NCI-H2171 (cell line): ENCODE data around the gene RAMACL.
"Not testable (repeated sequence)": the region's sequence is repeated elsewhere in the genome, so short reads cannot be mapped to it uniquely, and the experiment has no call there.

Experiments
- DNase-seq: peaks from one replicate; lab custom pipeline; 2025; lab: John Stamatoyannopoulos, UW

RAMACL gene

GRCh38 chr6:166595949-166596348, 9.5 kb upstream of the RAMACL start:
- no peak for DNase-seq

GRCh38 chr6:166595061-166595780, 8.7 kb upstream of the RAMACL start:
- no peak for DNase-seq

GRCh38 chr6:166592821-166593220, 6.3 kb upstream of the RAMACL start:
- no peak for DNase-seq

DNA sequence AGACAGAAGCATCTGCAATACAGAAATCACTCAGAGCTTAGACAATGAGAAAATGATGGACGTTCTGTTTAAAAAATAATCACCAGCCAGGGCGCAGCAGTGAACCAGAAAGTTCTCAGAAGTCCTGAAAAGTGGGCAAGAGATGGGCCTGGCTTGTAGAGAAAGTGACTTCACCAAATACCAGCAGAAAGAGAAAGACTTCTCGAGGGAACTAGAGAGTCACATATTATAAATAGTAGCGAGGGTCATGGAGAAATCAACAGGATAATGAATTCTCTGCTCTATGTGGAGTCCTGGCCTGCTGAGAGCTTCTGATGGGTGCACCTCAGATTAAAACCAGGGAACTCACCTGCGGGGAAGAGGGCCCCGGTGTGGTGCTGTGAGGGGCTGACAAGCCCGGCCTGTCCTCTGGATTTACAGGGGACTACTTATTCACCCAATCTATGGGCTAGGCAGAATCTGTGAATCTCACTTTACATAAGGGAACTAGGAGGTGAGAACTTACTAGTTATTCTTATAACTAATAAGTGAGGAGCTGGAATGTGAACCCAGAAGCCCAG, 5.6 kb upstream of the RAMACL start:
- no peak for DNase-seq

- DNase-seq: no peak
Observed at GRCh38 chr6:166591026-166591425, 4.5 kb upstream of the RAMACL start.

GRCh38 chr6:166589786-166590574, 3.5 kb upstream of the RAMACL start:
- no peak for DNase-seq

DNA sequence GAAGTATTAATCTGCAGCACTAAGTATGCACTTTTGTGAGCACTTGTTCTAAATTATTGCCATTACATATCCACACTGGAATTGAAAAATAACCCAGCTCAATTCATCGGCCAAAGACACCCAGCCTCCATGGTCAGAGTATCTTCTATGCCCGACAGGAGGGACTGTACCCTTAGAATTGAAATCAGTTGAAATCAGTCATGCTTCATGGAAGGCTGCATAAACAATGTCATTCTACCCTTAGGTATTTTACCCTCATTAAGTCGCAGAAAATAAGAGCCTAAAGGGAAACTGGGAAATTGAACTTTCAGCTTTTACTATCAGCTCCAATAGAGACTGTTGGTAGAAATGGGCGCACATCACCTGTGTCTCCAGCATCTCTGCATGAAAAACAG, 2.9 kb upstream of the RAMACL start:
- no peak for DNase-seq

DNA sequence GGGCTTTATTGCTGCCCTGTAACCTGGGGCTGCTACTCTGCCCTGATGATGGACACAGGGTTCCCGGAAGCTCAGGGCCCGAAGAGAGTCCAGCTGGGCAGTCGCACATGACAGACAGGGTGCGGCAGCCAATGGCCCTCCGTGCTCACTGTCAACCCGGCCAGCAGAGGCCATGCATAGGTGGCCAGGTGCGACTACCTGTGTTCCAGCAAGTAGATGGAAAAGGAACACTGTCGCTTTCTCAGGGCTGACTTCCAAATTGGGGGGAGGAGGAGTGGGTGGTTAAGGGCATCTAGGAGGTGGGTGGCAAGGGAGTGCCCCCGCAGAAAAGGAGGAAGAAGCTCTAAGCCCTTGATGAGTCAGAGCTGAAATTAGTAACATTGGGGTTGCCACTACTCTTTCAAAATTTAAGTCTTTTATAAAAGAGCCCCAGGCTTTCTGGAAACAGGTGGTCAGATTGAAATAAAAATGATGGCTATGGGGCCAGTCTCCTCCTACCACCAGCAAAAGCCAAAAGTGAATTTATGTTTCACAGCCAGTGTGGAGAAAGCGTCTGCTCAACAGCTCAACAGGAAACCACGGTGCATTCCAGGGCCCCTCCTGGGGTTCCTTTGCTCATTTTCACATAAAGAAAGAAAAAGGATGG, 2.3 kb upstream of the RAMACL start:
- no peak for DNase-seq

- DNase-seq: no peak
Observed at GRCh38 chr6:166587631-166588413, 1.3 kb upstream of the RAMACL start.

GRCh38 chr6:166584853-166585429, 1.5 kb downstream of the RAMACL start:
- DNase-seq: no peak

DNA sequence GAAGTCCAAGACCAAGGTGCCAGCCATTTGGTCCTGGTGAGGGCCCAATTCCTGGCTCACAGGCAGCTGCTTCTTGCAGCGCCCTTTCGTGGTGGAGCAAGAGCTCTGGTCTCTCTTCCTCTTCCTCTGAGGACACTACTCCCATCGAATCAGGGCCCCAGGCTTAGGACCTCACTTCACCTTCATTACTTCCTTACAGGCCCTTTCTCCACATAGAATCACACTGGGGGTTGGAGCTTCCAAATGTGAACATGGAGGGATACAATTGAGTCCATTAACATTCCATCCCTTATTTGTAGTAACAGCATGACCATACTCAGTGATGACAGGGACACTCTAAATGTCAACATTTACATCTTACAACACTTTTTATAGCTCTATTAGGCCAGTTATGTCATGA, 2.3 kb downstream of the RAMACL start:
- DNase-seq: no peak

- DNase-seq: no peak
Observed at GRCh38 chr6:166583230-166583965, 3.1 kb downstream of the RAMACL start.

DNA sequence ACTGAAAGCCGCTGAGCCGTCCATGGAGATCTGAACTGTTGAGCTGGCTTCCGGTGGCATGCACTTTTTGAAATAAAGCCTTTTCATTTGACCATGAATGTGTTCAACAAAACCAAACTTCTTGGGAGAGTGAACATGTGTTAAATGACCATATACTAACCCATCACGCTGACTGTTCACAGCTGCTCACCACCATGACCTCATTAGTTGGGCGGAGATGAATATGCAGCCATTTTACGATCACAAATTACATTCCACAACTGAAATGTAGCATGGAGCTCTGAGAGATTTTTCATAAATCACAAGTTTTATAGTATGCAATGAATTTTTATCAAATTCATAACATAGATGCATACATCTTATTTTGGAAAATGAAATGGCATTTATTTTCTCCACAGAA, 4.2 kb downstream of the RAMACL start:
- DNase-seq: no peak

GRCh38 chr6:166581801-166582200, 4.7 kb downstream of the RAMACL start:
- DNase-seq: not testable (repeated sequence)

DNA sequence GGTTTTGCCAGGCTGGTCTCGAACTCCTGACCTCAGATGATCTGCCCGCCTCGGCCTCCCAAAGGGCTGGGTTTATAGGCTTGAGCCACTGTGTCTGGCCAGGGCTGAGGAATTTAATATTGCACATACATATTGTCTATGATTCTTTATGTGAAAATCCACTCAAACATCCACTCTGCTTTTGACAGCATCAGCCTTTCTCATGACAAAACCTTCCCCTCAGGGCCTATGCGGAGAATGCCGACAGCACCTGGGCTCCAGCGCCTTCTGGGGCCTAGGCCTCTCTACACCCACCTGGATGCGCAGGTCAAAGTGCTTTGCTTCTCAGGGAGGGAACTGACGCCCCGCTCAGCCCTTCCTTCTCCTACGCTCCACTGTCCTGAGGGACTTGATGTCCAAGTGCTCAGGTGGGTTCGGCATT, 5.4 kb downstream of the RAMACL start:
- no peak for DNase-seq

- DNase-seq: no peak
Observed at GRCh38 chr6:166580076-166581050, 6.1 kb downstream of the RAMACL start.

DNA sequence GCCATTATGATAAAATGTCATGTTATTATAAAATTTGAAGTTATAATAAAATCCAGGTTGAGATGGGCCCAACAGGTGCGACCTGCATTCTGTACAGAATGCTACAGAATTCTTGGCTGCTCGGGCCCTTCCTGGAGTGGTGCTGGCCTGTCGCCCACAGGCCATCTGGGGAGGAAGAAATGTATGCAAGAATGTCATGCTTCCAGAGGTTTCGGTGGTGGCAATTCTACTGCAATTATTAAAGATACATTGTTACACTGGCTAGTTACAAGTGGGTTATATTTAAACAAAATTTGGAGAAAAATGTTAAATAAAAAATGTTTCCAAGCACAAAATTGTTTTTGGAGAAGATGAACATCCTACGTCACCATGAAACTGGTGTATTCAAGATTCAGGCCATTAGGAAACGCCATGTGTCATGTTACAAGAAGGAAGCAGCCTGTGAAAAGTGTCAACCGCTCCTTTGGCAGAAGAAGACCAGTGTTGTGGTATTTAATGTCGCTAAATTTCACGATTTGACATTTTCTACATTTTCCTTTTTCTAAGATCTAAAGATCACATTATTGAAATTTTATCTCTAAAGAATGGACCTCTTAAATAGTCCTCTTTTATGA, 7.1 kb downstream of the RAMACL start:
- DNase-seq: no peak

GRCh38 chr6:166578536-166579236, 7.8 kb downstream of the RAMACL start:
- DNase-seq: no peak

- DNase-seq: no peak
Observed at GRCh38 chr6:166575205-166575604, 11.3 kb downstream of the RAMACL start.
